Neural progenitor cell (in vitro differentiated cells): ENCODE measurements around the gene TBX20. TPM values are rescaled to one million over a fixed set of nuclear protein-coding genes. Genes with fewer than 3 reads are reported as not detected.

Experiments
- DNase-seq: peaks from one replicate; pipeline ENCODE4 v3.0.0-alpha.2; 2016; ENCODE audit warnings: low spot score
- H2AFZ ChIP-seq: fragments of 200-600 bp; sonication (generic); replicated peaks from 2 replicates; pipeline ENCODE4 v1.6.1; 2016; ENCODE audit warnings: antibody characterized with exemption
- H3F3A ChIP-seq: fragments of 200-600 bp; sonication (generic); 2 replicates; pipeline ENCODE4 v1.6.1; 2016; ENCODE audit warnings: antibody characterized with exemption, low read depth
- H3K27ac ChIP-seq: fragments of 200-600 bp; sonication (generic); 2 replicates; pipeline ENCODE4 v1.5.1; 2016; ENCODE audit warnings: mild to moderate bottlenecking
- H3K27me3 ChIP-seq: fragments of 200-600 bp; sonication (generic); 2 replicates; pipeline ENCODE4 v1.6.1; 2016; ENCODE audit warnings: mild to moderate bottlenecking, moderate library complexity
- H3K36me3 ChIP-seq: fragments of 200-600 bp; sonication (generic); 2 replicates; pipeline ENCODE4 v1.5.1; 2016
- H3K4me1 ChIP-seq: fragments of 200-600 bp; sonication (generic); 2 replicates; pipeline ENCODE4 v1.6.1; 2016; ENCODE audit warnings: mixed run types
- H3K4me2 ChIP-seq: fragments of 200-600 bp; sonication (generic); 2 replicates; pipeline ENCODE4 v1.6.1; 2016
- H3K4me3 ChIP-seq: fragments of 200-600 bp; sonication (generic); 2 replicates; pipeline ENCODE4 v1.5.1; 2016
- H3K79me2 ChIP-seq: fragments of 200-600 bp; sonication (generic); 2 replicates; pipeline ENCODE4 v1.6.1; 2016; ENCODE audit warnings: low read depth
- H3K9ac ChIP-seq: fragments of 200-600 bp; sonication (generic); 2 replicates; pipeline ENCODE4 v1.6.1; 2016
- H3K9me3 ChIP-seq: fragments of 200-600 bp; sonication (generic); 2 replicates; pipeline ENCODE4 v1.5.1; 2016; ENCODE audit warnings: low read depth
- H4K20me1 ChIP-seq: fragments of 200-600 bp; sonication (generic); 2 replicates; pipeline ENCODE4 v1.6.1; 2016; ENCODE audit warnings: low read depth
- H3K27ac Mint-ChIP-seq: 3 replicates; pipeline ENCODE4 v1.8.0; 2021; ENCODE audit warnings: mixed read lengths
- H3K27me3 Mint-ChIP-seq: 2 replicates; pipeline ENCODE4 v1.8.0; 2022; ENCODE audit warnings: low read depth, mild to moderate bottlenecking, inconsistent platforms, moderate library complexity, mixed read lengths; ENCODE audit not compliant: insufficient read depth
- H3K36me3 Mint-ChIP-seq: 3 replicates; pipeline ENCODE4 v1.8.0; 2021; ENCODE audit warnings: mixed read lengths
- H3K4me1 Mint-ChIP-seq: 3 replicates; pipeline ENCODE4 v1.8.0; 2021; ENCODE audit warnings: mixed read lengths
- H3K4me3 Mint-ChIP-seq: 3 replicates; pipeline ENCODE4 v1.8.0; 2021; ENCODE audit warnings: mild to moderate bottlenecking, moderate library complexity, mixed read lengths
- H3K9me3 Mint-ChIP-seq: 3 replicates; pipeline ENCODE4 v1.8.0; 2020; ENCODE audit warnings: mixed read lengths
- CTCF ChIP-seq: fragments of 200-600 bp; sonication (generic); IDR thresholded peaks from 2 replicates; pipeline ENCODE4 v1.5.1; 2017; ENCODE audit warnings: antibody characterized with exemption, mild to moderate bottlenecking
- EZH2 ChIP-seq: fragments of 200-600 bp; sonication (generic); IDR thresholded peaks from 2 replicates; pipeline ENCODE4 v1.6.1; 2017; ENCODE audit warnings: antibody characterized with exemption, mild to moderate bottlenecking, moderate library complexity
- EZH2phosphoT487 ChIP-seq: fragments of 200-600 bp; sonication (generic); IDR thresholded peaks from 2 replicates; pipeline ENCODE4 v1.6.1; 2017; ENCODE audit warnings: antibody characterized with exemption
- total RNA-seq: library from RNA; depleted of rRNA; stranded (reverse); fragments of >200 nt; gene quantifications from 2 replicates; pipeline ENCODE4 v1.2.3, GENCODE V29; 2015; ENCODE audit warnings: low replicate concordance

The TBX20 gene
- total RNA-seq, 1 donor from 2014 or later, result not detected

GRCh38 chr7:35249537-35249907, 4.4 kb downstream of the TBX20 start:
- peaks cover 4% of the 10 kb centered on the region for H3K4me1 ChIP-seq
- H3K36me3 Mint-ChIP-seq, result no peaks in the 10 kb centered on the region
- H3K27me3 Mint-ChIP-seq, result peaks cover 62% of the 10 kb centered on the region
- peak overlapping the region; percentile 63 for H3K4me3 Mint-ChIP-seq
- H3K4me1 Mint-ChIP-seq, result peaks cover 7% of the 10 kb centered on the region
- no peaks in the 10 kb centered on the region for H3K79me2 ChIP-seq
- no peak overlapping the region for H3K27ac Mint-ChIP-seq
- peaks cover 100% of the 10 kb centered on the region for H3K27me3 ChIP-seq
- H3K36me3 ChIP-seq, result no peaks in the 10 kb centered on the region
- H3K4me3 ChIP-seq, result peak overlapping the region; percentile 27
- H3K9ac ChIP-seq, result no peak overlapping the region
- H3K9me3 ChIP-seq, result no peaks in the 10 kb centered on the region
- H3F3A ChIP-seq, result peaks cover 4% of the 10 kb centered on the region
- no peak overlapping the region for H2AFZ ChIP-seq
- H3K27ac ChIP-seq, result no peak overlapping the region
- peak overlapping the region; percentile 62 for H3K4me2 ChIP-seq
- TF ChIP-seq CTCF (no peak), EZH2phosphoT487 (peak; percentile 85), EZH2 (peak; percentile 64)
- peaks cover 67% of the 10 kb centered on the region for H4K20me1 ChIP-seq
- no peak for DNase-seq
- peaks cover 5% of the 10 kb centered on the region for H3K9me3 Mint-ChIP-seq

GRCh38 chr7:35248576-35249536, 5.0 kb downstream of the TBX20 start:
- peaks cover 5% of the 10 kb centered on the region for H3K9me3 Mint-ChIP-seq
- H3K79me2 ChIP-seq, result no peaks in the 10 kb centered on the region
- no peak overlapping the region for H3K27ac ChIP-seq
- H4K20me1 ChIP-seq, result peaks cover 63% of the 10 kb centered on the region
- DNase-seq, result no peak
- peaks cover 100% of the 10 kb centered on the region for H3K27me3 ChIP-seq
- H3F3A ChIP-seq, result no peaks in the 10 kb centered on the region
- H3K27ac Mint-ChIP-seq, result no peak overlapping the region
- no peak overlapping the region for H2AFZ ChIP-seq
- H3K4me2 ChIP-seq, result peak overlapping the region; percentile 62
- TF ChIP-seq EZH2, result peak; percentile 80
- TF ChIP-seq EZH2phosphoT487, result no peak
- H3K9ac ChIP-seq, result no peak overlapping the region
- H3K9me3 ChIP-seq, result no peaks in the 10 kb centered on the region
- H3K36me3 Mint-ChIP-seq, result no peaks in the 10 kb centered on the region
- H3K4me3 Mint-ChIP-seq, result peak overlapping the region; percentile 63
- peaks cover 4% of the 10 kb centered on the region for H3K4me1 ChIP-seq
- peaks cover 5% of the 10 kb centered on the region for H3K4me1 Mint-ChIP-seq
- H3K4me3 ChIP-seq, result peak overlapping the region; percentile 27
- H3K36me3 ChIP-seq, result no peaks in the 10 kb centered on the region
- H3K27me3 Mint-ChIP-seq, result peaks cover 60% of the 10 kb centered on the region

- TF ChIP-seq EZH2phosphoT487 (no peak), EZH2 (no peak), CTCF (no peak)
- H3K27ac ChIP-seq, result no peak overlapping the region
- no peaks in the 10 kb centered on the region for H3K4me1 Mint-ChIP-seq
- H3K9me3 ChIP-seq, result no peaks in the 10 kb centered on the region
- no peaks in the 10 kb centered on the region for H3K36me3 ChIP-seq
- no peaks in the 10 kb centered on the region for H3F3A ChIP-seq
- H3K79me2 ChIP-seq, result no peaks in the 10 kb centered on the region
- H3K4me1 ChIP-seq, result no peaks in the 10 kb centered on the region
- no peak for DNase-seq
- H3K27ac Mint-ChIP-seq, result no peak overlapping the region
- no peak overlapping the region for H2AFZ ChIP-seq
- peaks cover 5% of the 10 kb centered on the region for H3K9me3 Mint-ChIP-seq
- H3K4me2 ChIP-seq, result no peak overlapping the region
- peaks cover 43% of the 10 kb centered on the region for H4K20me1 ChIP-seq
- H3K27me3 ChIP-seq, result peaks cover 100% of the 10 kb centered on the region
- peaks cover 44% of the 10 kb centered on the region for H3K27me3 Mint-ChIP-seq
- no peak overlapping the region for H3K4me3 Mint-ChIP-seq
- H3K9ac ChIP-seq, result no peak overlapping the region
- H3K36me3 Mint-ChIP-seq, result no peaks in the 10 kb centered on the region
- no peak overlapping the region for H3K4me3 ChIP-seq
Measured at GRCh38 chr7:35246819-35247218, 7.1 kb downstream of the TBX20 start.

- Histone ChIP-seq H3K4me3 (no peak overlapping the region), H3K9ac (no peak overlapping the region), H3K27me3 (peaks cover 51% of the 10 kb centered on the region), H3K36me3 (no peaks in the 10 kb centered on the region), H3K27ac (no peak overlapping the region), H3K79me2 (no peaks in the 10 kb centered on the region), H3K9me3 (no peaks in the 10 kb centered on the region), H3F3A (no peaks in the 10 kb centered on the region), H3K4me1 (no peaks in the 10 kb centered on the region), H4K20me1 (no peaks in the 10 kb centered on the region), H3K4me2 (no peak overlapping the region), H2AFZ (no peak overlapping the region)
- no peaks in the 10 kb centered on the region for H3K36me3 Mint-ChIP-seq
- DNase-seq, result peak; percentile 49
- H3K4me1 Mint-ChIP-seq, result no peaks in the 10 kb centered on the region
- H3K4me3 Mint-ChIP-seq, result no peak overlapping the region
- peaks cover 4% of the 10 kb centered on the region for H3K27me3 Mint-ChIP-seq
- TF ChIP-seq CTCF (peak; percentile 32), EZH2 (no peak)
- no peak overlapping the region for H3K27ac Mint-ChIP-seq
- no peaks in the 10 kb centered on the region for H3K9me3 Mint-ChIP-seq
Measured at GRCh38 chr7:35241884-35242283, 12.0 kb downstream of the TBX20 start.
